GM13977 (cell line): Measurements from ENCODE around the gene KRT12.

Source experiments
- DNase-seq: peaks from one replicate; pipeline ENCODE4 v3.0.0; 2012; ENCODE audit warnings: low spot score
- in situ Hi-C: fragments of 300-500 bp; cut with MboI; formaldehyde crosslinking; loops from one replicate; pipeline ENCODE4 v1.12.0; 2022; ENCODE audit warnings: low sequenced_read_pairs, low pct_unique_long_range_greater_than_20kb, mixed read lengths, inconsistent platforms; ENCODE audit not compliant: unreplicated experiment
- TF ChIP-seq, protein P1 (sequence below): IDR thresholded peaks from 2 replicates; pipeline ENCODE4 v1.5.1; 2012; ENCODE audit warnings: mild to moderate bottlenecking, control low read depth; ENCODE audit not compliant: insufficient read depth; ENCODE audit errors: extremely low read depth, missing control alignments

KRT12 gene

GRCh38 chr17:40827746-40828453 lies 39.1 kb downstream of the KRT12 start:
- no peak for DNase-seq
- TF ChIP-seq, protein P1, sequence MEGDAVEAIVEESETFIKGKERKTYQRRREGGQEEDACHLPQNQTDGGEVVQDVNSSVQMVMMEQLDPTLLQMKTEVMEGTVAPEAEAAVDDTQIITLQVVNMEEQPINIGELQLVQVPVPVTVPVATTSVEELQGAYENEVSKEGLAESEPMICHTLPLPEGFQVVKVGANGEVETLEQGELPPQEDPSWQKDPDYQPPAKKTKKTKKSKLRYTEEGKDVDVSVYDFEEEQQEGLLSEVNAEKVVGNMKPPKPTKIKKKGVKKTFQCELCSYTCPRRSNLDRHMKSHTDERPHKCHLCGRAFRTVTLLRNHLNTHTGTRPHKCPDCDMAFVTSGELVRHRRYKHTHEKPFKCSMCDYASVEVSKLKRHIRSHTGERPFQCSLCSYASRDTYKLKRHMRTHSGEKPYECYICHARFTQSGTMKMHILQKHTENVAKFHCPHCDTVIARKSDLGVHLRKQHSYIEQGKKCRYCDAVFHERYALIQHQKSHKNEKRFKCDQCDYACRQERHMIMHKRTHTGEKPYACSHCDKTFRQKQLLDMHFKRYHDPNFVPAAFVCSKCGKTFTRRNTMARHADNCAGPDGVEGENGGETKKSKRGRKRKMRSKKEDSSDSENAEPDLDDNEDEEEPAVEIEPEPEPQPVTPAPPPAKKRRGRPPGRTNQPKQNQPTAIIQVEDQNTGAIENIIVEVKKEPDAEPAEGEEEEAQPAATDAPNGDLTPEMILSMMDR: no peak
- in situ Hi-C loops: no loop called here

DNA sequence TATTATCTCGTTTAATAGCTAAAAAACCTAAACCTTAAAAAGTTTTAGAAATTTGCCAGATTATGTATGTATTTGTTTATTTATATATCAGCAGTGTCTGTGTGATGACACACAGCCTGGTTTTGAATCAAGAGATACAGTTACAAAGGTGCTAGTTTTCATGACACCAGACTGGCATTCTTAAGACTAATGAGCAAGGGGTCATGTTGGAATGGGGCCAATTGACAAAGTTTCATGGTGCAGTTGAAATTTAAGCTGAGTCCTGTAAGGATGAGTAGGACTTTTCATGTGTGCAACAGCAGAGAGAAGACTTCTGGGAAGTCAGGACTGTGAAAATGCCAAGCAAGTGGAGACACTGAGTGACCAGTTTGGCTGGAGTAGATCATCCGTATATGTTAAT lies 41.4 kb downstream of the KRT12 start:
- in situ Hi-C loops: no loop called here
- TF ChIP-seq, protein P1: no peak
- DNase-seq: no peak

DNA sequence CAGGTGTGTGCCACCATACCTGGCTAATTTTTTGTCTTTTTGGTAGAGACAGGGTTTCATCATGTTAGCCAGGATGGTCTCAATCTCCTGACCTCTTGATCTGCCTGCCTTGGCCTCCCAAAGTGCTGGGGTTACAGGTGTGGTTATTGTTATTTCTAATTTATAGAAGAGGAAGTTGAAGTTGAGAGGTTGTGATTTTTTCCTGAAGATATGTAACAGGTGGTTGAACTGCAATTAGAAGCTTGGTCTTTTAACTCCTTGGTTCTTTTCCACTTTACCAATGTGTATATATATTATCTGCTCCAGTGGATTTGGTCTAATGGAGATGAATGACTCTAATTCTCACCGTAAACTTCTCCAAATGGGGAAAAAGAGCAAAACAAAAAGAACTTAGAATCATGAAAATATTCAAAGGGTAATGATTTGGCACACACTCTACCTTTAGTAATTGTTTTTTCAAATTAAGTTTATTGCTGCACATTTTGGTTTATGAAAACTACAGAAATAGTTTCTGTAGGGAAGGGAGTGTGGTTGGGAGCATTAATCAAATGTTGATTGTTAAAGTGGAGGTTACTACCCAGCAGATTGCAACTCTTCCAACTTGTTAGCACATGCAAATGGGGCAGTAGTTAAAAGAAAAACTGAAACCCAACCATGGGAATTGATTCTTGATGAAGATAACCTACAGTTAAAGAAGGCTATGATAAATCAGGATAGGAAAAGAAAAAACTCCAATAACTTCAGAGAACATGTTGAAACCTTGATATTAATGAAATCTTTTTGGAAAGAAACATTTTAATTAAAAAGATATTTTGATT lies 42.8 kb downstream of the KRT12 start:
- TF ChIP-seq, protein P1: no peak
- DNase-seq: no peak
- in situ Hi-C loops: no loop called here

- no peak for DNase-seq
- in situ Hi-C loops: no loop called here
- TF ChIP-seq, protein P1: no peak
Measured at GRCh38 chr17:40822132-40822812, 44.8 kb downstream of the KRT12 start, which contains the start of gene KRT10. KRT10 (minus strand) TSS chr17:40822614; CDS start chr17:40822585, 29 bp downstream.

DNA sequence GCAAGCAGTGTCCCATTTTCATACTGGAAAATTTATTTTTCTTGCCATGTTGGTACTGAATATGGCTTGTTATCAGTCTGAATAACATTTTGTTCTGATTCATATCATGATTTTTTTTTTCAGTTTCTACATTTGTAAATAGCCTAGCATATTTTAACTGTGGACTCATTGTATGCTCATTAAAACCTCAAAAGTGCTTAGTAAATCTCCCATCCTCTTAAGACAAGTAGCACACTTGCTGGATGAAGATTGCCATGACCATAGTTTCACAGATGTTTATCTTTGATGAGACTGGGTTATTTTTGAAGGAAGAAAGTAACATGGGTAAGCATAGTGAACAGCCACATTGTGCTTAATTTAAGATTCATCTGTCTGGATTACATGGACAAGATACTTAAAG lies 45.5 kb downstream of the KRT12 start:
- TF ChIP-seq, protein P1: no peak
- in situ Hi-C loops: no loop called here
- no peak for DNase-seq

GRCh38 chr17:40820228-40820838 lies 46.7 kb downstream of the KRT12 start:
- in situ Hi-C loops: no loop called here
- DNase-seq: no peak

More at GRCh38 chr17:40820228-40820838, 46.7 kb downstream of the KRT12 start:
- TF ChIP-seq, protein P1: no peak
